Activated T-cell treated with anti-CD3 and anti-CD28 coated beads for 4 hours (primary cell): ENCODE data around the gene SOWAHC.
"Not testable (repeated sequence)": the region's sequence is repeated elsewhere in the genome, so short reads cannot be mapped to it uniquely, and the experiment has no call there.

ENCODE experiments used
- DNase-seq: peaks from one replicate; pipeline ENCODE4 v3.0.0-alpha.2; 2020

The SOWAHC gene, protein sequence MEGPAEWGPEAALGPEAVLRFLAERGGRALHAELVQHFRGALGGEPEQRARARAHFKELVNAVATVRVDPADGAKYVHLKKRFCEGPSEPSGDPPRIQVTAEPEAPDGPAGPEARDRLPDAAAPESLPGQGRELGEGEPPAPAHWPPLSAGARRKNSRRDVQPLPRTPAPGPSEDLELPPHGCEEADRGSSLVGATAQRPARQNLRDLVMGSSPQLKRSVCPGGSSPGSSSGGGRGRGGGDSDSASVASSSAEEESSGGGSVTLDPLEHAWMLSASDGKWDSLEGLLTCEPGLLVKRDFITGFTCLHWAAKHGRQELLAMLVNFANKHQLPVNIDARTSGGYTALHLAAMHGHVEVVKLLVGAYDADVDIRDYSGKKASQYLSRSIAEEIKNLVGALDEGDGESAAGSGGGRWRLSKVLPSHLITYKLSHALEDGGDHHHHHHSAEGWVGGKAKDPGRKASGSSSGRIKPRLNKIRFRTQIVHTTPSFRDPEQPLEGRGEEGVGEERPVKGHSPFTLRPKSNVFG

GRCh38 chr2:109613922-109614714 is at the start of gene SOWAHC, which contains the start of gene SEPTIN10:
Gene SOWAHC (plus strand): TSS chr2:109614364. CDS start chr2:109614490, 126 bp downstream.
Gene SEPTIN10 (minus strand): TSS chr2:109613966. CDS start chr2:109613827, 139 bp downstream.
- peak; percentile 65 for DNase-seq

DNA sequence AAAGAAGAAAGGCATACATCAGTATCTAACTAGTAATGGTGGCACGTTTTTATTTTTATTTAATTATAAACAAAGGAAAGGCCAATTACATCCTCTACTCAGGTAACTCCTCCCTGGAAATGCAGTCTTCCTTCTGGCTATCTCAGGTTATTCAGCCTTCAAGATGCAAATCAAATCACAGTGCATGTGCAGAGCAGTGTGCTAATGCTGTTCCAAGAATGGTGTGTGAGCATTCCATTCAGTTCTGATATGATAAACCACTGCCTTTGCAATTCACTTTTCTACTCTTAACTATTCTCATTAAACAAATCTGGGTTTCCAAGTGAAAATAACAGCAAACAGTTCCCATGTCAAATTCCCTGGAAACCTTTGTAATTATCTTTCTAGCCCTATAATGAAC is 38.8 kb upstream of the SOWAHC start:
- no peak for DNase-seq

DNA sequence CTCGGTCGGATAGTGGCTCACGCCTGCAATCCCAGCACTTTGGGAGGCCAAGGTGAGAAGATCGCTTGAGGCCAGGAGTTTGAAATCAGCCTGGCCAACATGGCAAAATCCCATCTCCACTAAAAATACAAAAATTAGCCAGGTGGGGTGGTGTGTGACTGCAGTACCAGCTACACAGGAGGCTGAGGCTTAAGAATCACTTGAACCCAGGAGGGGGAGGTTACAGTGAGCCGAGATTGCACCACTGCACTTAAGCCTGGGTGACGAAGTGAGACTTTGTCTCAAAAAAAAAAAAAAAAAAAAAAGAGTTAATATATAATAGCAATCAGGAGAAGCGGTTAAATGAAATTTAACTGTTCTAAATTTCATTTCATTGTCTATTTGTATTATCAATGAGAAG is 36.5 kb upstream of the SOWAHC start:
- DNase-seq: not testable (repeated sequence)

DNA sequence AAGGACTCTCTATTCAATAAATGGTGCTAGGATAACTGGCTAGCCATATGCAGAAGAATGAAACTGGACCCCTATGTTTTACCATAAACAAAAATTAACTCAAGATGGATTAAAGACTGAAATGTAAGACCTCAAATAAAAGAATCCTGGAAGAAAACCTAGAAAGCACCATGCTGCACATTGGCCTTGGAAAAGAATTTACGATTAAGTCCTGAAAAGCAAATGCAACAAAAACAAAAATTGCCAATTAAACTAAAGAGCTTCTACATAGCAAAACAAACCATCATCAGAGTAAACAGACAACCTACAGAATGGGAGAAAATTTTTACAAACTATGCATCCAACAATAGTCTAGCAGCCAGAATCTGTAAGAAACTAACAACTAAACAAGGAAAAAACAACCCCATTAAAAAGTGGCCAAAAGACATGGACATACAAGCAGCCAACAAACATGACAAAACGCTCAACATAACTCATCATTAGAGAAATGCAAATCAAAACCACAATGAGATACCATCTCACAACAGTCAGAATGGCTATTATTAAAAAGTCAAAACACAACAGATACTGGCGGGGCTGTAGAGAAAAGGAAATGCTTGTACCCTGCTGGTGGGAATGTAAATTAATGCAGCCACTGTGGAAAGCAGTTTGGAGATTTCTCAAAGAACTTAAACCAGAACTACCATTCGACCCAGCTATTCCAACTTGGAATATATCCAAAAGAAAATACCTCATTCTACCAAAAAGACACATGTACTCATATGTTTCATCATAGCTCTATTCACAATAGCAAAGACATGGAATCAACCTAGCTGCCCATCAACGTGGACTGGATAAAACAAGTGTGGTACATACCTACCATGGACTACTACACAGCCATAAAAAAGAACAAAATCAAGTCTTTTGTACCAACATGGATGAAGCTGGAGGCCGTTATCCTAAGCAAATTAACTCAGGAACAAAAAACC is 31.0 kb upstream of the SOWAHC start:
- no peak for DNase-seq

GRCh38 chr2:109586687-109587086 is 27.5 kb upstream of the SOWAHC start:
- no peak for DNase-seq

DNA sequence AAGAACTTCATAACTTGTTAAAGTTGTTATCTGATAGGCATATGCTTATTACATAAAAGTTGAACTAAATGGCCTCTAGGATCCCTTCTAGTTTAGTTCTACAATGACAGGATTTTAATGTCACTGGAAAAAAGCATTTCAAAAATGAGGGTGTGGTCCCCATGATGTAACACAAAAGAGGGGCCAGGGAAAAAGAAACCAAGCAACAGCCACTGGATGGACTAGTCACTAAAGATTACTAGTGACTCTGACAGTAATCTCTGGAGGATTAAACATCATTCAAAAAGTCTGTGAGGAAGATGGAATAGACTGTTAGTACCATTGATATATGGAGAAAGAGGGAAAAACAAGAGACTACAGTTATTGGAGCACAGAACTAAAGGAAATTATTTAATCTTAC is 23.0 kb upstream of the SOWAHC start:
- no peak for DNase-seq

DNA sequence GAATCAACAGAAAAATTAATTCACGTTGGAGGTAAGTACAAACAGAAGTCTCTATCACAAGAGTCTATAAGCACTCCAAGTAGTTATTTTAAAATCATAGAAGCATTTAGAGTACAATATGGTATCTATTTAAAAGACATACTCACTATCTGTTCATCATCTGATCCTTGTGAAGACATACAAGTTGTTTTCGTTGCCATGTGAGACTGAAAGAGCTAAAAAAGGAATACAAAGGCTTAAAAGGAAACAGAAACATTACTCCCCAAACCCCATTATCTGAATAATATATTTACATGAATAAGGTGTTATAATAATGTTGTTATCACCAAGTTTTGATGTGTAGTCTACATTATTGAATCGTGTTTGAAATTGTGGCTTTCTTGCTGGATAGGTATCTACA is 21.3 kb upstream of the SOWAHC start:
- no peak for DNase-seq

DNA sequence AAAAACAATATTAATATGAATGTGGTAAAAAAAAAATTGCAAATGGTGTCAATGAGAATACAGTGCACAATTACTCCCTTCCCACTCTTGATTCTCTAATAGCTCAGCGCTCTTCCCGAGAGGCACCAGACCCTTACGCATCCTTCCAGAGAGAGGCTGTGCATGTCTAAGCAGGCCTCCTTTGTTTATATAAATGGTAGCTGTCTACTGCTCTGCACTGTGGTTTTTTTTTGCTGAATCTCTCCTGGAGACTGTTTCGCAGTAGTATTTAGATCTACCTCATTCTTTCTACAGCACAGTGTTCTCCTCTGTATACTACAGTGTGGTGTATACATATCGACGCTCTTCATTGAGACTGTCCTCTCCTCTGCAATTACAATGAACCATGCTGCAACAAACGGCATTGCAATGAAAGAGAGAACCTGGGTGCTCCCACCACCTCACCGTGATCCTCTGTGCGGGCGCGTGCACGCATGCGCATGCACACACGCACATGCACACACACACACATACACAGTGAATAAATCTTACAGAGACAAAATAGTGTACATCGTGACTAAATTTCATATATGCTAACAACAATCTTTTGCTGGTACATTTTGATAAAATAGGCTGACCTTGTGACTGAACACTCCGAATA is 19.8 kb upstream of the SOWAHC start:
- no peak for DNase-seq

GRCh38 chr2:109595644-109596043 is 18.5 kb upstream of the SOWAHC start:
- no peak for DNase-seq

DNA sequence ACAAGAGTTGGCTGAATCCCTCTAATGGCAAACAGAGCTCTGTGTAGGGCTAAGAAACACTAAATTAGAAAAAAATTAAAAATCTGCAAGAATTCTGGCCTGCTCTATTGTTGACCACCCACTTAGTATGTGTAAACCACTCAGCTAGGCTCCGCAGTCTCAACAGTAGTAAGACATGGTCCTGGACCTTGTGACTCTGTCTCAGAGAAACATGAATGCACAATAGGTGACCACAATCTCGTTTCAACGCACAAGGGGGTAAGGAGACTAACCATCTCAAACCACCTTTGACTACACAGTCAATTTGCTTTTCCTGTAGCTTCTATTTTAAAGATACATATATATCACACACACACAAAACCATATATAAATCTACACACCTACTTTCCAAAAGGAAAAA is 16.9 kb upstream of the SOWAHC start:
- DNase-seq: no peak

DNA sequence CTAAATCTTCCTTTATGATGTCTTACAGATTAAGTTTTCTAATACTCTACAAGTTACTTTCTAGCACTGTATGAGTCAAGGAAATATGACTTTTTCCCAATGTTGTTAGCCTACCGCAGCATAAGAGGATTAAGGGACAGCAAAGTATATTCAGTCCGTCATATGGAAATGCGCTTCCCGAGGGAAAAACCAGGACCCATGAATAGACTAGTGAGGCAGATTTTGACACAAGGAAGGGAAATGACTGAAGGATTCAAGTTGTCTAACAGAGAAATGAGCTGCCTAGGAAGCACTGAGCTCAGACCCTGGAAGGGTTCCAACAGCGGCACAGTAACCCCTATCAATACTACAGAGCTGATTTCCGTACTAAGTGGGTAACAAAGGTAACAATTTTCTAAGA is 12.4 kb upstream of the SOWAHC start:
- DNase-seq: no peak

- no peak for DNase-seq
These were observed 11.5 kb upstream of the SOWAHC start for GRCh38 chr2:109602617-109603188.

DNA sequence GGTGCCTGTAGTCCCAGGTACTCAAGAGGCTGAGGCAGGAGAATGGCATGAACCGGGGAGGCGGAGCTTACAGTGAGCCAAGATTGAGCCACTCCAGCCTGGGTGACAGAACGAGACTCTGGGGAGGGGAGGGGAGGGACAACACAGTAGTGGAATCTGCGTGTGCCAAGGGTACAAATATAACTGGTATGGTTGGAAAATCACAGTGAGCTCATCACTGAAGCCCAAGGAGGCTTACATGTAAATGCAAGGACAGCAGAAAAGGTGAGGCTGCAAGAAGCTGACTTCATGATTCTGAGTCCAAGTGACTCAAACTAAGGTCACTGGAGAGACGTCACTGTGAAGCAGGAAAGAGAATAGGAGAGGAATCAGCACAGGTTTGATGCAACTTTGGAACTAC is 9.6 kb upstream of the SOWAHC start:
- DNase-seq: no peak

GRCh38 chr2:109607766-109608165 is 6.4 kb upstream of the SOWAHC start:
- DNase-seq: no peak

GRCh38 chr2:109609352-109610024 is 4.7 kb upstream of the SOWAHC start:
- no peak for DNase-seq

GRCh38 chr2:109611467-109612095 is 2.6 kb upstream of the SOWAHC start:
- no peak for DNase-seq

DNA sequence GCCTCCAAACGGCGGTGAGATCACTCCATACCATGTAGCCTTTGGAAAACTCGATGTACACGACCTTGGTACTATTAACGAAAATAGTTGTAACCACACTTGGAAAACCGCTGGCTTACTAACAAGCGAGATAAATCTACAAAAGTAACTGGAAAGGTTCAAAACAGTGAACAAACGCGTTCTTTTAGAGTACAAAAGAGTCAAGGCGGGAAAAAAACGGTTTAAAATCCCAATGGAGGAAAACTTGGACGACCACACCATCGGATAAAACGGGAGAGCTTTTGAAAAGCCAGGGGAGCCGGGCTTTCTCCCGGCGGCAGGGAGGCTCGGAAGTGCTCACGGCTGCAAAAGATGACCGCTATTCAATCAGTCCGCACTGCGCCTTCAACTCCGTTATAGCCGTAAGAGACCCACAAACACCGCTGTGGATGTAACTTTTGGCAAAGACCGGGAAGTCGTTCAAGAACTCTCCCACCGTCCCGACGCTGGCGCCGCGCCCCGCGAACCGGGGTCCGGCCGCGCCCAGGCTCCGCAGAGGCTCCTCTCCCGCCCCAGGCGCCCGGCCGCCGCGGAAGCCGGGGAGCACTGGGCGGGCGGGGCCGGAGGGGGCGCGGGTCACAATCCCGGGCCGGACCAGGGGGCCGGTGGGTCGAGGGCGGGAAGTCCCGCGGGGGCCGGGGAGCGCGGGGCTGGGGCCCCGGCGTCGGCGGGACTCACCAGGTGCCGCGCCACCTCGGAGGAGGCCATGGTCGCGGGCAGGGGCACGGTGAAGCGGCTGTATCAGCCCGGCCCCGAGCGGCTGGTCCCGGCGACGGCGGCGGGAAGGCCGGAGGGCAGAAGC is 863 bp upstream of the SOWAHC start:
- no peak for DNase-seq

DNA sequence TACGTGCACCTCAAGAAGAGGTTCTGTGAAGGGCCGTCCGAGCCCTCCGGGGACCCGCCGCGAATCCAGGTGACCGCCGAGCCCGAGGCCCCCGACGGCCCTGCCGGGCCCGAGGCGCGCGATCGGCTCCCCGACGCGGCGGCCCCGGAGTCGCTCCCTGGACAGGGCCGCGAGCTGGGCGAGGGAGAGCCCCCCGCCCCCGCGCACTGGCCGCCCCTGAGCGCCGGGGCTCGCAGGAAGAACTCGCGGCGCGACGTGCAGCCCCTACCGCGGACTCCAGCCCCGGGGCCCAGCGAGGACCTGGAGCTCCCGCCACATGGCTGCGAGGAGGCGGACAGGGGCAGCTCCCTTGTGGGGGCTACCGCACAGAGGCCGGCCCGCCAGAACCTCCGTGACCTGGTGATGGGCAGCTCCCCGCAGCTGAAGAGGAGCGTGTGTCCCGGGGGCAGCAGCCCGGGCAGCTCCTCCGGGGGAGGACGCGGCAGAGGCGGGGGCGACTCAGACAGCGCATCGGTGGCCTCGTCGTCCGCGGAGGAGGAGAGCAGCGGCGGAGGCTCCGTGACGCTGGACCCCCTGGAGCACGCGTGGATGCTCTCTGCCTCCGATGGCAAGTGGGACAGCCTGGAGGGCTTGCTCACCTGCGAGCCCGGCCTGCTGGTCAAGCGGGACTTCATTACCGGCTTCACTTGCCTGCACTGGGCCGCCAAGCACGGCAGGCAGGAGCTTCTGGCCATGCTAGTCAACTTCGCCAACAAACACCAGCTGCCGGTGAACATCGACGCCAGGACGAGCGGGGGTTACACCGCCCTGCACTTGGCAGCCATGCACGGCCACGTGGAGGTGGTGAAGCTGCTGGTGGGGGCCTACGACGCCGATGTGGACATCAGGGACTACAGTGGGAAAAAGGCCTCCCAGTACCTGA is 812 bp downstream of the SOWAHC start:
- DNase-seq: no peak
